Activated CD8-positive, alpha-beta T cell treated with anti-CD3 and anti-CD28 coated beads for 36 hours (primary cell): ENCODE measurements around the gene YJEFN3. TPM values are rescaled to one million over a fixed set of nuclear protein-coding genes. Genes with fewer than 3 reads are reported as not detected.

Experiments
- ATAC-seq: fragments of 200-7000 bp; cut with Tn5 transposase; one replicate; pipeline ENCODE4 v1.10.0; 2021; ENCODE audit warnings: mild to moderate bottlenecking, moderate library complexity
- CTCF ChIA-PET: fragments of 350-600 bp; sonication (Branson Sonifier 250); formaldehyde crosslinking; loops from one replicate; lab custom pipeline; 2021; ENCODE audit warnings: antibody characterized with exemption; lab: Charles Lee
- POLR2A ChIA-PET: fragments of 350-600 bp; sonication (Branson Sonifier 250); formaldehyde crosslinking; loops from one replicate; lab custom pipeline; 2021; ENCODE audit warnings: antibody characterized with exemption; lab: Charles Lee
- DNase-seq: peaks from one replicate; pipeline ENCODE4 v3.0.0-alpha.2; 2020
- H3K27ac Mint-ChIP-seq: one replicate; pipeline ENCODE4 v1.8.0; 2021; ENCODE audit warnings: mild to moderate bottlenecking, mixed read lengths
- H3K27me3 Mint-ChIP-seq: one replicate; pipeline ENCODE4 v1.8.0; 2021; ENCODE audit warnings: mixed read lengths
- H3K36me3 Mint-ChIP-seq: one replicate; pipeline ENCODE4 v1.8.0; 2021; ENCODE audit warnings: low read depth, mixed read lengths
- H3K4me1 Mint-ChIP-seq: one replicate; pipeline ENCODE4 v1.8.0; 2021; ENCODE audit warnings: low read depth, mixed read lengths
- H3K4me3 Mint-ChIP-seq: one replicate; pipeline ENCODE4 v1.8.0; 2021; ENCODE audit warnings: mild to moderate bottlenecking, moderate library complexity, mixed read lengths
- H3K9me3 Mint-ChIP-seq: one replicate; pipeline ENCODE4 v1.8.0; 2021; ENCODE audit warnings: mixed read lengths
- CTCF ChIP-seq: fragments of 200-600 bp; IDR thresholded peaks from one replicate; pipeline ENCODE4 v1.8.0; 2022; ENCODE audit warnings: antibody characterized with exemption, mild to moderate bottlenecking
- intact Hi-C: fragments of 100-400 bp; cut with micrococcal nuclease; formaldehyde crosslinking; loops from one replicate; pipeline ENCODE4 v1.10.0; 2022
- total RNA-seq, 2 experiments: library from RNA; stranded (reverse); gene quantifications; one replicate each; pipeline ENCODE4 v1.2.3, GENCODE V29; 2021

The YJEFN3 gene
- total RNA-seq, 2 experiments from 2014 or later: 7.4 to 8.1 TPM

GRCh38 chr19:19488875-19489690, 39.6 kb upstream of the YJEFN3 start:
- H3K36me3 Mint-ChIP-seq: peaks cover 14% of the 10 kb centered on the region
- no peaks in the 10 kb centered on the region for H3K27me3 Mint-ChIP-seq
- ChIA-PET CTCF (interaction anchor here (0.6 to 6.5 kb wide), 20 partner anchors 9 to 167 kb away, joined by 3 to 135 read pairs (median 12); partner anchors contain the start of gene GATAD2A), POLR2A (interaction anchor here (0.6 to 2.8 kb wide), 15 partner anchors 12 to 1289 kb away, joined by 3 to 14 read pairs (median 4); partner anchors contain the start of genes NDUFA13 and TSSK6)
- peak overlapping the region; percentile 39 for H3K4me3 Mint-ChIP-seq
- peaks cover 64% of the 10 kb centered on the region for H3K4me1 Mint-ChIP-seq
- H3K27ac Mint-ChIP-seq: peak overlapping the region; percentile 82
- intact Hi-C loops: loop anchor here (2.0 to 5.0 kb wide), 3 partner anchors 82 to 122 kb away; no protein-coding TSS in a partner anchor
- peak; percentile 90 for ATAC-seq
- no peak for TF ChIP-seq CTCF
- no peaks in the 10 kb centered on the region for H3K9me3 Mint-ChIP-seq
- peak; percentile 96 for DNase-seq

DNA sequence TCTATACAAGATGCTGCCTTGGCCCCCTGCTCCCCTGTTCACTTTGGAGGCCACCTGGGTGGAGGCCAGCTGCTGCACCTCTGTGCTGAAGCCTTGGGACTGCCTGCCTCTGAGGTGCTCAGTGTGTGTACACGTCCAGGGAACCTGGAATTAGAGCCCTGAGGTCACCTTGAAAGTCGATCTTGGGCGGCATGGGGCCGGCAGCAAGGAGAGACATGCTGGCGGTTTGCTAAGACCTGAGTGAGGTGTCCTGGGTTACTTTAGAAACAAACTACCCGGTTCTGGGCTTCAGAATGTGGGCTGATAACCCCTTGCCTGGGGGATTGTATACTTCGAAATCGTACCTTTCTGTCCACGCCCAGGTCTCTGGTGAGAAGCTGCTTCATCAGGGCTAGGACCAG, 38.9 kb upstream of the YJEFN3 start:
- TF ChIP-seq CTCF: no peak
- peak; percentile 2 for ATAC-seq
- no peaks in the 10 kb centered on the region for H3K9me3 Mint-ChIP-seq
- no peak for DNase-seq
- no peak overlapping the region for H3K4me3 Mint-ChIP-seq
- CTCF ChIA-PET: interaction anchor here (0.6 to 6.5 kb wide), 33 partner anchors 7 to 347 kb away, joined by 3 to 135 read pairs (median 7); partner anchors contain the start of gene GATAD2A
- POLR2A ChIA-PET: interaction anchor here (0.9 to 2.8 kb wide), 14 partner anchors 15 to 125 kb away, joined by 3 to 14 read pairs (median 4); partner anchors contain the start of genes NDUFA13 and TSSK6
- peak overlapping the region; percentile 82 for H3K27ac Mint-ChIP-seq
- peaks cover 20% of the 10 kb centered on the region for H3K36me3 Mint-ChIP-seq
- intact Hi-C loops: loop anchor here (2.0 to 5.0 kb wide), 3 partner anchors 83 to 123 kb away; no protein-coding TSS in a partner anchor
- H3K27me3 Mint-ChIP-seq: no peaks in the 10 kb centered on the region
- peaks cover 63% of the 10 kb centered on the region for H3K4me1 Mint-ChIP-seq

DNA sequence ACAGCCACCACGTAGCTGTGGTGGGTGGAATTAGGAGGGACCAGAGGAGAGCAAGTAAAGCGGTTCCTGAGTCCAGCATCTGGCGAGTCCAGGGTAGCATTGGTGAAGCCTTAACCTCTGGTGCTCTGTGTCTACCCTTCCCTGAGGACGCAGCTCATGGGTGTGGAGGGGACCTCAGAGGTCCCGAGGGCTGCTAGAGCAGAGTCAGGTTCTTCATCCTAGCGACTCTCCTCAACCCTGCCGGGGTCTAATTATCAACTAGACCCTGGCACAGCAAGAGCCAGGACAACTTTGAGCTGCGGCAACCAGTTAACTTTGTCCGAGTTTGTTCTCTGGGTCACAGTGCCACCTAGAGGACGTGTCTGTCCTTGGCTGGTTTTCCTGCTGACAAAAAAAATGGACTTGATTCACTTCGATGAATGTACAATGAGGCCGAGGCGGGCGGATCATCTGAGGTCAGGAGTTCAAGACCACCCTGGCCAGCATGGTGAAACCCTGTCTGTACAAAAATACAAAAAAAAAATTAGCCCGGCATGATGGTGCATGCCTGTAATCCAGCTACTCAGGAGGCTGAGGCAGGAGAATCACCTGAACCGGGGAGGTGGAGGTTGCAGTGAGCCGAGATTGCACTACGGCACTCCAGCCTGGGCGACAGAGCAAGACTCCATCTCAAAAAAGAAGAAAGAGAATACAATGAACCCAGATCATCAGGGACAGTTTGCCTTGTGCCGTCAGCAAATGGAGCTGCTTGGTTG, 38.3 kb upstream of the YJEFN3 start:
- H3K4me3 Mint-ChIP-seq: no peak overlapping the region
- H3K9me3 Mint-ChIP-seq: no peaks in the 10 kb centered on the region
- peak; percentile 34 for ATAC-seq
- ChIA-PET POLR2A (interaction anchor here (0.7 to 2.8 kb wide), 13 partner anchors 15 to 154 kb away, joined by 3 to 14 read pairs (median 4); partner anchors contain the start of genes NDUFA13 and TSSK6), CTCF (interaction anchor here (0.7 to 6.5 kb wide), 42 partner anchors 8 to 348 kb away, joined by 3 to 135 read pairs (median 6); partner anchors contain the start of genes GATAD2A and NR2C2AP)
- no peaks in the 10 kb centered on the region for H3K27me3 Mint-ChIP-seq
- TF ChIP-seq CTCF: peak; percentile 75
- DNase-seq: peak; percentile 87
- H3K27ac Mint-ChIP-seq: peak overlapping the region; percentile 82
- intact Hi-C loops: no loop called here
- H3K4me1 Mint-ChIP-seq: peaks cover 58% of the 10 kb centered on the region
- peaks cover 23% of the 10 kb centered on the region for H3K36me3 Mint-ChIP-seq

DNA sequence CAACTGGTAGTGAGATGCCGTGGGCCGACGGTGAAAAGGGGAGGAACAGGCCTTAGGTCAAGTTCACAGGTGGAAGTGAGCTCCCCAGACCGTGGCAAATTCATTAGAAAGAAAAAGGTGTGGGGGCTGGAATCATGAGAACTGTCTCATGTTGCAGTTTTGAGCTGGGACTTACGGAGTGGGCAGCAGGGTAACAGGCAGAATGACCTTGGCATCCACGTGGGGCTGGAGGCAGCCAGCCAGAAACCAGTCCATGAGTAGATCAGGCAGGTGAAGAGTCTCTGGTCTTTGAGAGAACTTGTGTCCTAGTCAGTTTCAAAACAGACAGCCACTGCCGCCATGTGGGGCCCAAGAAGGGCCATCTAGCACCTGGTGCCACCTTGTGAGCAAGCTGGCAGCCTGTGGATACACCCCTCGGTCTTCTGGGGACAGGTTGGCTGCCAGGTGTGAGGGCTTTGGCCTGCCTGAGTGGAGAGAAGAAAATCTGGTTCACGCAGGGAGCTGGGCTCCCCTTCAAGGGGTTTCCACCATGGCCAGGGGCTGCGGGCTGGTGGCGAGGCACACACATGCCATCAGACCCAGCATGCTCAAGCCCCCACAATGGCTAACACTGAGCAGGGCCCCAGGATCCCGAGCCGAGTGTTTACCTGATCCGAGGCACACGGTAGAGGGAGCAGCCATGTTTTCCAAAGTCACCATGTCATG, 37.2 kb upstream of the YJEFN3 start:
- CTCF ChIA-PET: interaction anchor here (0.5 to 6.5 kb wide), 34 partner anchors 12 to 751 kb away, joined by 3 to 135 read pairs (median 6); partner anchors contain the start of genes GATAD2A and NR2C2AP
- Mint-ChIP-seq H3K36me3 (peaks cover 30% of the 10 kb centered on the region), H3K4me1 (peaks cover 47% of the 10 kb centered on the region), H3K4me3 (no peak overlapping the region), H3K27me3 (no peaks in the 10 kb centered on the region), H3K9me3 (no peaks in the 10 kb centered on the region), H3K27ac (no peak overlapping the region)
- POLR2A ChIA-PET: interaction anchor here (1.0 to 2.8 kb wide), 5 partner anchors 24 to 126 kb away, joined by 3 to 14 read pairs (median 7); partner anchors contain the start of genes NDUFA13 and TSSK6
- intact Hi-C loops: no loop called here
- ATAC-seq (no peak), DNase-seq (no peak)
- no peak for TF ChIP-seq CTCF
